HG02885 (cell line): ENCODE results near the gene KBTBD7.
"Not testable (repeated sequence)": the region's sequence is repeated elsewhere in the genome, so short reads cannot be mapped to it uniquely, and the experiment has no call there.

Experiments
- ATAC-seq: cut with Tn5 transposase; IDR thresholded peaks from one replicate; pipeline ENCODE4 v1.9.1; 2021; ENCODE audit warnings: mild to moderate bottlenecking; ENCODE audit not compliant: unreplicated experiment, poor library complexity

Gene KBTBD7

DNA sequence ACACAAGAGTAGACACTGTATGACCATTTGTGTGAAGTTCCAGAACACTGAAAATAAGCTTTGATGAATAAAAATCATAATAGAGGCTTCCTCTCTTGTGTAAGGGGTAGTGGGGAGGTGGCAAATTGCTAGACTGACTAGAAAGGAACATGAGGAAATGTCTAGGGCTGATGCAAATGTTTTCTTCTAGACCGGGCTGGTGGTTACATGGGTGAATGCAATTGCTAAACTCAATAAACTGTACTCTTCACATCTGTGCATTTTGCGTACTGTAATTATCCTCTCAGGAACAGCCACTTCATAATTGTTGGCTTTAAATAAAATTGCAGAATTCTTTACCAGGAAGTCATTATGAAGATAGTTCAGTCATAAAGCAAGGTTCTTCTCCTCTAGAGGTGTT is 5.2 kb upstream of the KBTBD7 start:
- peak; percentile 80 for ATAC-seq

DNA sequence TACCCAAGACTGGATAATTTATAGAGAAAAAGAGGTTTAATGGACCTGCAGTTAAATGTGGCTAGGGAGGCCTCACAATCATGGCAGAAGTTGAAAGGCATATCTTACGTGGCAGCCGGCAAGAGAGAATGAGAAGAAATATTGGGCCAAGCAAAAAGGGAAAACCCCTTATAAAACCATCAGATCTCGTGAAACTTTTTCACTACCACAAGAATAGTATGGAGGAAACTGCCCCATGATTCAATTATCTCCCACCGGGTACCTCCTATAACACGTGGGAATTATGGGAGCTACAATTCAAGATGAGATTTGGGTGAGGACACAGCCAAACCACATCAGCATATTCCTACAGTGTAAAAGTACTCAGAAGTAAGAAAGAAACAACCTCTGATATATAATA is 4.7 kb upstream of the KBTBD7 start:
- no peak for ATAC-seq

DNA sequence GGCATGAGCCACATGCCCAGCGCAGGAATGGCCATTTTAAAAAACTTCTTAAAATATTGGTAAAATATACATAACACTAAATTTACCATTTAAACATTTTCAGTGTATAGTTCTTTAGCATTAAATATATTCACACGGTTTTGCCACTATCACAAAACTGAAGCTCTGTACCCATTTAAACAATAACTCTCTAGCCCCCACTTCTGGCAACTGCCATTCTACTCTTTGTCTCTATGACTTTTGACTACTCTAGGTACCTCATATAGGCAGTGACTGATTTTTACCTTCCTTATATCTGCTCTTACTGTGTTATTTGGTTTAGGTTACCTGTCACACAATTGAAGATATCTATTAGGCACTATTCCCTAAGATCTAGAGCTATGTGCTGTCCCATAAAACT is 2.3 kb upstream of the KBTBD7 start:
- no peak for ATAC-seq

DNA sequence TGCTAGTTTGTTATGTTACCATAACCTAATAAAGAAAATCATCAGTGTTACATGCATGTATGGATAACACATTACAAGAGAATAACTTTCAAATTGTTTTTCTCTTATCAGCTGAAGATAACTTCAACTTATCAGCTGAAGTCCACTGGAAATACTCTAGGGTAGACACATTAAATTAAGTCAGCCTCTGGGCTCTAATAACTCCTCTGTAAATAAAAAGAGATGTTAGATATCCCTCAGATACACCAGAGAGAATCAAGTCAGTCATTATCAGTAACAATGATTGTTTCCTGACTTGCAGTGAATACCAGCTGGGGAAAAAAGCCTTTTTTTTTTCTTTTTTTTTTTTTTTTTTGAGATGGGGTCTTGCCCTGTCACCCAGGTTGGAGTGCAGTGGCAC is 1.6 kb upstream of the KBTBD7 start:
- no peak for ATAC-seq

DNA sequence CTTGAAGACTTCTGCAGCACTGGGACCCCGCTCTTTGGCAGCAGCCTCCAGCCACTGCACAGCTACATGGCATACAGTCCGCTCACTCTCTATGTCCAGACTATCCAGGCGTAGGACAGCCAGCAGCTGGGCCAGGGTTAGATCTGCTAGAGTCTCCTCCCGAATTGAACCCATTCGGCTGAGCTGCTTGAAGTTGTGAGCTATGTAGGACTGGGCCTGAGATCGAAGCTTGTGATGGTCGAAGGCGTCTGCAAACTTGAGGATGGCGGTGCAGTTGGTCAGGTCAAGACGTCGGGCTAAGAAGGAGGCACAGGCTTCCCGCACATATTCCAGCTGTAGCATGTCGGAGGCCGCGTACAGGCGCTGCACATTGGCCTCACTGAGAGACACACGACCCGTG is 900 bp downstream of the KBTBD7 start:
- no peak for ATAC-seq

DNA sequence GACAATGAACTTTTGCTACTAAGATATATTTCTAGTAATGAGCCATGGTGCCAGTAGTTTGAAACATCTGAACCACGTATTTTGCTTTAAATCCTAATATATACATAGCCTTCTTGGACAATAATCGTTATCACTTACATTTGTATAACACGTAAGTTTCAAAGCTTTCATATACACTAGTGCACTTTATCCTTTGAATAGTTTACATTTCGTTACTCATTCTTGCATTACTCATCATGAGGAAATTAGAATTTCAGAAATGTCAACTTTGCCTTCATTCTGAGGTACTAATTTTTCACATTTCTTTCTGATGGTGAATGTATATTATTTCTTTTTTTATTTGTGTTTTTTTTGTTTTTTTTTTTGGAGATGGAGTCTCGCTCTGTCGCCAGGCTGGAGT is 5.8 kb downstream of the KBTBD7 start:
- ATAC-seq = no peak

DNA sequence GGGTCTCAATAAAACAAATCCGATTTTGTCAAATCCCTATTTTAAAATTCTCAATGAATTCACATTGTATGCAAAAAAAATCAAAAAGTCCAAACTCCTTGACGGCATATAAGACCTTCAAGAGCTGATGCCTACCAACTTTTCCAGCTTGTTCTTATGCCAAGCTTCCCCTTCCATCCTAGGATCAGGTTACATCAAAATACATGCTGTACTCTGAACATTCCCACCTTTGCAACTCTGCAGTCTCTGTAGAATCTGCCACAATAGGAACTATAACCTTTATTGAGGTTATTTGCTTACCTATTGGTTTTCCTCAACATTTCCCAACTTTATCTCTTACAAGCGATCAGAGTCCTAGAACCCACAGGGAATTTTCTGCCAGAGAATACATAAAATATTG is 7.9 kb downstream of the KBTBD7 start:
- ATAC-seq = no peak

DNA sequence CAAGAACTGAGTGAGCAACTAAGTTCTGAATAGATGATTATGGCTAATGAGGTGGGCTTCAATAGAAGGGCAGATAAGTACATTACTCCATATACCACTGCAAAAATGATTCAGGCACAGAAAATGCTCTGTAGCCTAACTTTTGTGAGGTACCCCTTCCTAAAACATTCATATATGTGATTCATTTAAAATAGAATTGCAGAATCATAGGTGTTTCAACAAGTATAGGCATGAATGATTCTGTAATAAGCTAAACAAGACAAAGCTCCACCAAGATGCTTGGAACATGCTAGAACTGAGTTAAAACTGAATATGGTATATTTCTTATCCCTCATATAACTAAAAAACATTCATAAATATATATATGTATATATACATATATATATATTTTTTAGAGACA is 12.1 kb downstream of the KBTBD7 start:
- no peak for ATAC-seq

DNA sequence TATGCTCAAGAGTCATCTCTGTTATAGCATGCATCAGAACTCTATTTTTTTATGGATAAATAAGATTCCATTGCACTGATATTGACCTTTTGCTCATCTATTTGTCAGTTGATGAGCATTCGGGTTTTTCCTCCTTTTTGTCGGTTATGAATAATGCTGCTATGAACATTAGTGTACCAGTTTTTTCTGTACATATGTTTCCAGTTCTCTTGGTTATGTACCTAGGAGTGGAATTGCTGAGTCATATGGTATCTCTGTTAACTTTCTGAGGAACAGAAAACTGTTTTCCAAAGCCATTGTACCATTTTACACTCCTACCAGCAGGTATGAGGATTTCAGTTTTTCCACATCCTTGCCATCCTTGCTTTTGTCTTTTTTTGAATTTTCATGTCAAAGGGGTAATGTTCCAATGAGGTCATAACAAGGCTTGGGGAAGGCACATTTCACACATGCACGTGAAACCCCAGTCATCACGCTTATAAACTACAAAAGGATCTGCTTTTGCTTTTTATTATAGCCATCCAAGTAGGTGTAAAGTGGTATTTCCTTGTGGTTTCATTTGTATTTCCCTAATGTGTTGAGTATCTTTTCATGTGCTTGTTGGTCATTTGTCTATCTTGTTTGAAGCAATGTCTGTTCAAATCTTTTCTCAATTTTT is 14.6 kb downstream of the KBTBD7 start:
- ATAC-seq = no peak

DNA sequence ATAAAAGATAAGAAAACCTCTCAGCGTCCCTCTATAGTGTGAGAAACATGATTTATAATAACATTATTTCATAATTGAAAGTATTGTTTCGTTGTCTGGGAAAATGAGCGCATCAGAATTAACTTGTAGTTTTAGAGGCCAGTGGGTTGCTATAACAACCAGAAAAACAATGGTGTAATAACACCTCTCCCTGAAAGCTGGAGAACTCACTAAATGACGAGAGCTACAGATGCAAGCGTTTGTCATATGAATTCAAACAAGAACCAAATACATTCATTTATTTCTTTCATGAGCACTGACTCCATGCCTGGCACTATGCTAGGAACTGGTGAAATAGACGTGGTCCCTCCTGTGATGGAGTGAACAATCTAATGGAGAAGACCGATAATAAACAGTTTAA is 16.3 kb downstream of the KBTBD7 start:
- ATAC-seq = no peak

DNA sequence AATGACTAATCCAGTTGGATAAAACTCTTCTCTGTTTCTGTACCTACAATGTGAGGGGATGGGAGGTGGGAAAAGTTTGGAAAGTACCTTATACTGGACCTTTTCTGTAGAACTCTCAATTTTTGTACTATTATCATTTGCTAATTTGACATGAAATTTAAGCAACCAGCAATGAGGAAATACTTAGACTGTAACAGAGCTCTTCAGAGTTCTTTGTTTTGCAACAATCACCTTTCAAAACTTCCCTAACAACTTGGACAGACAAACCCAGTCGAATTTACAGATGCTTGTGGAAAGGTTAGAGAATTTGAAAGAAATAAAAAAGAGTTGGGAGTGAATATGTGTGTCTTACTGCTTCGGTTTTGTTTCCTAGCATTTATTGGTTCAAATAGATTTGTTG is 16.8 kb downstream of the KBTBD7 start:
- no peak for ATAC-seq

DNA sequence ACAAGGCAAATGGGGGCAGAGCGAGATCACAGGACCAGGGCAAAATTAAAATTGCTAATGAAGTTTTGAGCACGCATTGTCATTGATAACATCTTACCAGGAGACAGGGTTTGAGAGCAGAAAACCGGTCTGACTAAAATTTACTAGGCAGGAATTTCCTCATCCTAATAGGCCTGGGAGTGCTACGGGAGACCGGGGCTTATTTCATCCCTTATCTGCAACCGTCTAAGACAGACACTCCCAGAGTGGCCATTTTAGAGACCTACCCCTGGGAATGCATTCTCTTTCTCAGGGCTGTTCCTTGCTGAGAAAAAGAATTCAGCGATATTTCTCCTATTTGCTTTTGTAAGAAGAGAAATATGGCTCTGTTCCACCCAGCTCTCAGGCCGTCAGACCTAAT is 18.8 kb downstream of the KBTBD7 start:
- not testable (repeated sequence) for ATAC-seq

DNA sequence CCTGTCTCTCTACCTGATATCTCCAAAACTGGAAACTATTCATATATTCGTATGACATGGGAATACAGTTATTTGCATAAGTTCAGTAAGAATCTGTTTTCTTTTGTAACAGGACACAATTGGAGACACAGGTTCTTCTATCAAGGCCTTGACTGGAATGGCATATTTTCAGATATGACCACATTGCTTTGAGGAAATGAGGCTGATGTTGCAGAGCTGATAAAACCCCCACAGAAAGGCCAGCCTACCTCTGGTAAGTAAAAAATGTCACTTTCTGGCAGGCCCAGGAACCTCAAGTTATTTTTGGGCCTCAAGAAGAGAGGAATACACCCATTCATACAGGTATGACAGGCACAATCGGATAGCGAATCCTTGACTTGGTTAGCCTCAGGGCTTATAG is 32.2 kb downstream of the KBTBD7 start:
- no peak for ATAC-seq

DNA sequence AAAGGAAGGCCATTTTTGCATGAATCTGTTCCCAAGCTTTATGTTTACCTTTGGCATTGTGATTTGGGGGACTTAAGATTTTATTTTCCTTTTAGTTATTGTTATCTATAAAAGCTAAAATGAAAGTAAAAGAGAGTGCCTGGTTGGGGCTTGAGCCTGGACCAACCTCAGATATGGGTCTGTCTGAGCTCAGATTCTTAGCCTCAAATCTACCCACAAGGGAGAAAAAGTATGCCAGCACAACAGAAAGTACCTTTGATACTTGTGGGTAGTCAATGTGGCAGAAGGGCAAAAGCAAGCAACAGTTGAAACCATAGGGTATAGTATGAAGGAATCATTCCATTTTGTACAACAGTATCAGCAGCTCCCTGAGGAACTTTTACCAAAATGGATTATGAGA is 35.2 kb downstream of the KBTBD7 start:
- no peak for ATAC-seq

DNA sequence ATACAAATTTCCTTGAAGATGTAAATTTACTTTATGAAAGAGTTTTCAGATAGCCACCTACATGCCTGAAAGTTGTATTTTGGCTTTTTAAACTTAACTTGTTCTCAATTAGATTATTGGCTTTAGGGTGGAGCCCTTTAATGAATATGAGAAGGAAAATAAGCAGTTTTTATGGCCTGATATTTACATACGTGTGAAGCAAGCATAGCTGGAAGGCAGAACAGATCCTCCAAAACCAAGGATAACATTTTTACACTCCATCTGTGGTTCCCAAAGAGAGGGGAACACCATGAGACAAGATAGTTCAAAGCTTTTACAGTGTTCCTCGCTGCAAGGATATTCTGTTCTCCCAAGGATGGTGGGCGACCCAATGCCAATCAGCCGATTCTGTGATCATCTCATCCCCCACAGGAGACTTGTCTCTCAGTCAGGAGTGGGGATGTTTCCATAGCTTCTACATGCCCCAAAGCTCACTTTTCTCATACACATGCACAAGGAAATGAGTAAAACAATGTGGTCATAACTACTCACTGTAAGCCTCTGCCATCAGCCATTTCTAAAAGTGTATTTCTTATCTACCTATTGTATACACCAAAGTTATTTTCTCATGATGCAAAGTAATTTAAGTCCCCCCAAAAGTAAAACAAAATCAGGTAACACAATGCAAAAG is 37.2 kb downstream of the KBTBD7 start:
- ATAC-seq = no peak

DNA sequence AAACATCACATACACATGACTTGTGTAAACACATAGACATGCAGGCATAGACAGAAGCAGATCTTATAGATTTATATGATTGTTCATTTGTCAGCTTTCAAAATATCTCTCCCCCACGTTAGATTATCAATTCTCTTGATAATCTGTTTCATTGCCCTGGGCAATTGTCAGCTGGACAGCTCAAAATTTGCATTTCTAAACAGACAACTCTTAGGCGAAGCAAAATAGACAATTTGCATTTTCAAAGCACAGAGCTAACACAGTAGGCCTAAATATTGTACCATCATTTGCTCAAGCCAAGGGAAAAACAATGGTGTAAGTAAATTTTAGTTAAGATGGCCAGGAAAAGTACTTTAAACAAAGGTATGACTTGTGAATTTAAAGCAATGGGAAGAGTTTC is 37.7 kb downstream of the KBTBD7 start:
- ATAC-seq = no peak

DNA sequence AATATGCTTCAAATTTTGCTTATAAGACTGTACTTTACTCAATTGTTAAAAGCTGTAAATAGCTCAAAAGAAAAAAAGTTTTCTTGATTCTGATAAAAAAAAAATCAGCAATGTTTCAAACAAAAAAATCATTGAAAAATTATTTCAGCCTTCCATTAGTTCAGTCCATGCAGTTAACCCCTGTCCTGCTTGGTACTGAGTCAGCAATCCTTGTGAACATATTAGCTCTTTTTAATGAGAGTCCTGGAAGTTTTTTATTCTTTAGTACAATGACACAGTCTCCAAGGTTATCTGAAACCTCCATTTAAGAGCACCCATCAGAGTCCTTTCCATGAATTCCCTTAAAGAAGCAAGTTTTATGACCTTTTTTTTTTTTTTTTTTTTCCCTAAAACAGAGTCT is 40.3 kb downstream of the KBTBD7 start:
- no peak for ATAC-seq

DNA sequence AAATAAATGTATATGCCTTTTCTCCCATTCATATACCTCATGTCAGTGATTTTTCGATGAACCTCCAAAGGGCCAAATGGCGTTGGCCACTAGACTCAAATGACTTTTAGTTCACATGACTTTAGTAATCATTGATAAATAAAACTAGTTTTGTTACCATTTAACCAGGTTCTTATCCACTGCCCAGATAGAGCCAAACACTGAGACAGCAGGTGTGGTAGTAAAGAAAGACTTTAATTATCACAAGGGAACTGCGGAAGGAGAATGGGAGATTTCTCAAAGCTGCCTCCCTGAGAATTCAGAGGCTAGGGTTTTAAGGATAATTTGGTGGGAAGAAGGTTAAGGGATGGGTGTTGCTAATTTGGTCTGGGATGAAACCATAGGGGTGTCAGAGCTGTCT is 42.4 kb downstream of the KBTBD7 start:
- ATAC-seq = no peak

DNA sequence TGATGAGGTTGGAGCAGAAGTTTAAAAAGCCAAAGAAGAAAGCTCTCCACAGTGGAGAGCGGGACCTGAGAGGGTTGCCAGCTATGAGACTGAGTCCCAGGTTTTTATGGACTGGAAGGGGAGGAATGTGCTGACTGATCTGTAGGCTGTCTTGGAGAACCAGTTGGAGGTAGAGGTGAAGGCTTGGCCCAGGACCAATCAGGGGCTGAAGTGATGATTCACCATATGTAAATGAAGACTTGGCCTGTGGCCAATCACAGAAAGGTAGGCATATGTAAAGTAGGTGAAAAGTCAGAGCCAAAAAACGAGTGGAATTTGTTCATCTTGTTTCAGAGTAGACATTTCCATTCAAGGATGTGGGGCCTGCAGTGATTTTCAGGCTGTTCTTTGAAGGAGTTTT is 44.3 kb downstream of the KBTBD7 start:
- ATAC-seq = no peak

DNA sequence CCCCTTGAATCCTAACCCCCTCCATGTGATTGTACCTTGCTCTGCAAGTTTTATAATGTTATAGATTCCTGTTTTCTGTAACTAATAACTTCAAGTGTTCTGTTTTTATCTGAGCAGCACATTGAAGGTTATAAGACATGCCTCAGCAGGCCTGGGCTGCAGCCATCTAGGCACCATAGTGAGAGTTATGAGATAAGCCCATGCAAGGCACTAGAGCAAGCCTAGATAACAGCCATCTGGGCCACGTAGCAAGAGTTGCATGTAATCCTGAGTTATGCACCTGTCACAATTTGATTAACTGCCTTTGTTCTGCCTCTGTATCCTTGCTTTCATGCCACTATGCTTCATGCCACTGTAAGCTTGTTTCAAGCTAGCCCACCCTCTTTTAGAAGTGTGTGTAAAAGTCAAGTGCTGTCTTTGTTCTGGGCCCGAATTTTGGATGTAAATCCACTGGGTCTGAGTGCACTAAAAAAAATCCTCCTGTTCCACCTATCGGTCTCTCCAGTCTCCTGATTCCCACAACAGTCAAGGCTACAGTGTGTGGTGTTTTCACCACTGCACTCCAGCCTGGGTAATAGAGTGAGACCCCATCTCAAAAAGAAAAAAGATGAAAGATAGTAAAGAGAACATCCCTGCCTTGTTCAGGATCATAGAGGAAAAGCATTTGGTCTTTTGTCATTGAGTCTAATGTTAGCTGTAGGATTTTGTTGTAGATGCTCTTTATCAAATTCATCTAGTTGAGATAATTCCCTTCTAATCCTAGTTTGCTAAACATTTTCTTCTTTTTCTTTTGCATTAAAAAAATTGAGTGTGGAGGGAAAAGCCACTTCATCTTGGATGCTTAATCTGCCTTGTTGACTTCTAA is 45.7 kb downstream of the KBTBD7 start:
- no peak for ATAC-seq

DNA sequence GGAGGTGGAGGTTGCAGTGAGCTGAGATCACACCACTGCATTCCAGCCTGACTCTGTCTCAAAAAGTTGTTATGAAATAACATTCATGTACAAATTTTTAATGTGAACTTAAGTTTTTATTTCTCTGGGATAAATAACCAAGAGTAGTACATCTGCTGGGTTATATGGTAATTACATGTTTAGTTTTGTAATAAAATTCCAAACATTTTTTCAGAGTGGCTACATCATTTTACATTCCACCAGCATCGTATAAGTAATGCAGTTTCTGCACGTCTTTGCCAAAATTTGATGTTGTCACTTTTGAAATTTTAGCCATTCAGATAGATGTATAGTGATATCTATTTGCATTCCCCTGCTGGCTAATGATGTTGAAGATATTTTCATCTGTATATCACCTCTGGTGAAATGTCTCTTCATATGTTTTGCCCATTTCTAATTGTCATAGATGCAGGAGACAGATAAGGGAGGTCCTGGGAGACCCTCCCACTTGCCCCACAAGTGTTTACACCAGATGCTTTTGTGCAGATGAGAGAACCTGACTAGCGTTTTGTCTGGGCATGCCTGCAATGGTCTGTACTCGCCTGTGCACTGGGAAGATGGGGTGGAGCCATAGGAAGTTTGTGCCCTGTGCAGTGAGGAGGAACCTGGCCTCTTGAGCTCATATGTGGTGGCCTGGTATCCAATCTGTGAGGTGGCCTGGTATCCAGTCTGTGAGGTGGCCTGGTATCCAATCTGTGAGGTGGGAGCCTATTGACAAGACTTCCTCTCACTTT is 49.0 kb downstream of the KBTBD7 start:
- ATAC-seq = no peak
